Caco-2 (cell line): ENCODE data around the gene FBXL7. TPM values are rescaled to one million over a fixed set of nuclear protein-coding genes. Genes with fewer than 3 reads are reported as not detected.

Source experiments
- BruUV-seq: library from RNA; stranded (reverse); fragments of 400-500 nt; replicated peaks from 2 replicates; lab custom pipeline; 2021; lab: Mats Ljungman, UMichigan
- CTCF ChIA-PET: fragments of 300-600 bp; sonication (Branson Sonifier 250); formaldehyde crosslinking; loops from one replicate; lab custom pipeline; 2022; ENCODE audit warnings: antibody characterized with exemption; lab: Charles Lee
- POLR2A ChIA-PET: fragments of 300-600 bp; sonication (Branson Sonifier 250); formaldehyde crosslinking; loops from one replicate; lab custom pipeline; 2022; ENCODE audit warnings: antibody characterized with exemption; lab: Charles Lee
- DNase-seq, 2 experiments: peaks; one replicate each; pipeline versions ENCODE4 v3.0.0 to v3.0.0-alpha.2; 2020 to 2022
- H3K27me3 ChIP-seq: replicated peaks from 2 replicates; pipeline ENCODE4 v1.6.0; 2011; ENCODE audit warnings: low read length; ENCODE audit not compliant: control insufficient read depth, insufficient read depth
- H3K36me3 ChIP-seq: 2 replicates; pipeline ENCODE4 v1.5.1; 2011; ENCODE audit warnings: low read length; ENCODE audit not compliant: control insufficient read depth, insufficient read depth
- H3K4me1 ChIP-seq: fragments of 250-450 bp; sonication (Bioruptor Pico); 2 replicates; pipeline ENCODE4 v1.5.1; 2020; ENCODE audit warnings: mild to moderate bottlenecking
- H3K4me3 ChIP-seq: 2 replicates; pipeline ENCODE4 v1.5.1; 2011; ENCODE audit warnings: low read depth, mild to moderate bottlenecking, control low read depth, low read length
- H3K9me3 ChIP-seq: fragments of 250-450 bp; sonication (Bioruptor Pico); 2 replicates; pipeline ENCODE4 v1.5.1; 2020; ENCODE audit warnings: mild to moderate bottlenecking, moderate library complexity
- H3K27ac Mint-ChIP-seq: one replicate; pipeline ENCODE4 v1.8.0; 2022; ENCODE audit warnings: mixed read lengths; ENCODE audit not compliant: unreplicated experiment
- H3K27me3 Mint-ChIP-seq: one replicate; pipeline ENCODE4 v1.8.0; 2022; ENCODE audit warnings: mixed read lengths; ENCODE audit not compliant: insufficient read depth, unreplicated experiment
- H3K36me3 Mint-ChIP-seq: one replicate; pipeline ENCODE4 v1.8.0; 2022; ENCODE audit warnings: mild to moderate bottlenecking, mixed read lengths; ENCODE audit not compliant: insufficient read depth, unreplicated experiment
- H3K4me1 Mint-ChIP-seq: one replicate; pipeline ENCODE4 v1.8.0; 2022; ENCODE audit warnings: low read depth, mixed read lengths; ENCODE audit not compliant: unreplicated experiment
- H3K4me3 Mint-ChIP-seq: one replicate; pipeline ENCODE4 v1.8.0; 2022; ENCODE audit warnings: mild to moderate bottlenecking, moderate library complexity, mixed read lengths; ENCODE audit not compliant: unreplicated experiment
- H3K9me3 Mint-ChIP-seq: one replicate; pipeline ENCODE4 v1.8.0; 2022; ENCODE audit warnings: mixed read lengths; ENCODE audit not compliant: unreplicated experiment
- CTCF ChIP-seq, 2 experiments: fragments of 200-600 bp in 1 of 2; IDR thresholded peaks; 1 replicate in 1 of 2; 2 replicates in 1 of 2; pipeline versions ENCODE4 v1.5.1 to v1.8.0; 2011 to 2022; ENCODE audit warnings: antibody characterized with exemption in 1 of 2, control low read depth in 1 of 2, inconsistent platforms in 1 of 2, low read depth in 1 of 2, low read length in 1 of 2, mild to moderate bottlenecking in 1 of 2, moderate library complexity in 1 of 2; ENCODE audit not compliant: insufficient read depth in 1 of 2, severe bottlenecking in 1 of 2, unreplicated experiment in 1 of 2
- intact Hi-C: fragments of 100-400 bp; cut with micrococcal nuclease; formaldehyde crosslinking; loops from one replicate; pipeline ENCODE4 v1.10.0; 2022; ENCODE audit not compliant: unreplicated experiment
- total RNA-seq: library from RNA; stranded (reverse); gene quantifications from 2 replicates; pipeline ENCODE4 v1.2.3, GENCODE V29; 2022

Gene FBXL7
- total RNA-seq, 1 experiment from 2014 or later: not detected

GRCh38 chr5:15621094-15621493 is 121.1 kb downstream of the FBXL7 start:
- Mint-ChIP-seq H3K27me3 (peaks cover 3% of the 10 kb centered on the region), H3K27ac (no peak overlapping the region)

GRCh38 chr5:15623794-15624193 is 123.8 kb downstream of the FBXL7 start:
- ChIA-PET CTCF (no interaction called here), POLR2A (no interaction called here)
- no peak overlapping the region for H3K27ac Mint-ChIP-seq
- TF ChIP-seq CTCF (IDR thresholded peaks at IDR 0.05; ENCODE audit: insufficient read depth in 1 of 2, low read depth in 1 of 2, low read length in 1 of 2, severe bottlenecking in 1 of 2, unreplicated experiment in 1 of 2): no peak
- no peak for DNase-seq
- intact Hi-C loops: no loop called here
- Histone ChIP-seq H3K4me1 (no peaks in the 10 kb centered on the region), H3K36me3 (no peaks in the 10 kb centered on the region), H3K4me3 (no peak overlapping the region), H3K9me3 (no peaks in the 10 kb centered on the region), H3K27me3 (no peaks in the 10 kb centered on the region)
- no peaks in the 10 kb centered on the region for H3K36me3 Mint-ChIP-seq
- no peaks in the 10 kb centered on the region for H3K9me3 Mint-ChIP-seq
- no TSS peak for BruUV-seq
- peaks cover 3% of the 10 kb centered on the region for H3K27me3 Mint-ChIP-seq
- H3K4me1 Mint-ChIP-seq: no peaks in the 10 kb centered on the region
- H3K4me3 Mint-ChIP-seq: no peak overlapping the region

More at GRCh38 chr5:15621094-15621493, 121.1 kb downstream of the FBXL7 start:
- H3K4me1 Mint-ChIP-seq: no peaks in the 10 kb centered on the region
- Histone ChIP-seq H3K4me3 (no peak overlapping the region), H3K9me3 (no peaks in the 10 kb centered on the region), H3K27me3 (no peaks in the 10 kb centered on the region), H3K4me1 (no peaks in the 10 kb centered on the region), H3K36me3 (no peaks in the 10 kb centered on the region)
- BruUV-seq: no TSS peak
- H3K36me3 Mint-ChIP-seq: no peaks in the 10 kb centered on the region
- DNase-seq: no peak
- CTCF ChIA-PET: no interaction called here
- POLR2A ChIA-PET: no interaction called here
- H3K4me3 Mint-ChIP-seq: no peak overlapping the region
- intact Hi-C loops: no loop called here
- H3K9me3 Mint-ChIP-seq: no peaks in the 10 kb centered on the region
- TF ChIP-seq CTCF (IDR thresholded peaks at IDR 0.05; ENCODE audit: insufficient read depth in 1 of 2, low read depth in 1 of 2, low read length in 1 of 2, severe bottlenecking in 1 of 2, unreplicated experiment in 1 of 2): no peak

- intact Hi-C loops: no loop called here
- H3K4me1 ChIP-seq: no peaks in the 10 kb centered on the region
- no peaks in the 10 kb centered on the region for H3K9me3 ChIP-seq
- Mint-ChIP-seq H3K4me1 (no peaks in the 10 kb centered on the region), H3K27me3 (peaks cover 3% of the 10 kb centered on the region), H3K27ac (no peak overlapping the region), H3K9me3 (no peaks in the 10 kb centered on the region), H3K4me3 (no peak overlapping the region), H3K36me3 (no peaks in the 10 kb centered on the region)
- no peak for TF ChIP-seq CTCF (IDR thresholded peaks at IDR 0.05; ENCODE audit: insufficient read depth in 1 of 2, low read depth in 1 of 2, low read length in 1 of 2, severe bottlenecking in 1 of 2, unreplicated experiment in 1 of 2)
- no peaks in the 10 kb centered on the region for H3K27me3 ChIP-seq
- ChIA-PET POLR2A (no interaction called here), CTCF (no interaction called here)
- H3K36me3 ChIP-seq: no peaks in the 10 kb centered on the region
- BruUV-seq: no TSS peak
- H3K4me3 ChIP-seq: no peak overlapping the region
- DNase-seq: no peak
Observed at GRCh38 chr5:15627109-15627508, 127.1 kb downstream of the FBXL7 start.
